Hematopoietic multipotent progenitor cell treated with erythropoietin and hydrocortisone succinate and interleukin-3 and kit ligand, for 8 days (in vitro differentiated cells): Measurements from ENCODE around the gene DGKB.

Experiments
- DNase-seq: peaks from one replicate; pipeline ENCODE4 v3.0.0-alpha.2; 2015

Gene DGKB

DNA sequence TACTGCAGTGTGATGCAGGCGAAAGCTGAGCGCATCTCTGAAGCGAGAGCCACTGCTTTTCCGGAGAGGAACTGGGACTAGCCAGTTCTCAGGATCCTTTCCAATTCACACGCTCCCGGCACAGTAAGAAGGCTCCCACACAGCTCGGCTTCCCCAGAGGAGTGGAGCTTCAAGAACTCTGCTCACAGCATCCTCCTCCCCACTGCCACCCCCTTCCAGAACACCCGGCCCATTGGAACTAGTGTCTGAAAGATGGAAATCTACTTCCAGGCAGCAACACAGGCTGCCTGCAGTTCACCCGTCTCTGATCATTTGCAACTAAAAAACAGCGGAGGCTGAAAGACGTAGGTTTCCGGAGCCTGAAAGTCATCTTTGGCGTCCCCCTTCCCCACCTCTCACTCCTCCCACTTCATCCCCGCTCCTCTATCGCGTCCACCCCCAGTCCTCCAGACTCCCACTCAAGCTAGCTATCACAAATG is at the start of gene DGKB:
TSS of gene DGKB (minus strand) at position 163 of the 479 bp plus-strand sequence.
- no peak for DNase-seq

DNA sequence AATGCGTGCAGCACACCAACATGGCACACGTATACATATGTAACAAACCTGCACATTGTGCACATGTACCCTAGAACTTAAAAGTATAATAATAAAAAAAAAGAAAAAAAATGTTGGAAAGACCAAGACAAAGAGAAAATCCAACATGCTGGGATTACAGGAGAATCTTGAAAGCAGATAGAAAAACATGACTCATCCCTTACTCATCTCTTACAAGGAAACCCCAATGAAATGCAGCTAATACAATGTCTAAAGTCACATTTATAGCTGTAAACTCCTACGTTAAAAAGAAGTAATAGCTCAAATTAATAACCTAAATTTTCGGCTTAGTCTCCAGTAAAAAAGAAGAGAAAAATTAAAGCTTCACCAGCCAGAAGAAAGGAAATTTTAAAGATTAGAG is 47.5 kb upstream of the DGKB start:
- no peak for DNase-seq

GRCh38 chr7:14938181-14938580 is 35.6 kb upstream of the DGKB start:
- DNase-seq: no peak

- no peak for DNase-seq
Observed at GRCh38 chr7:14937581-14937980, 35.0 kb upstream of the DGKB start.

GRCh38 chr7:14936554-14936953 is 34.0 kb upstream of the DGKB start:
- DNase-seq: no peak

- no peak for DNase-seq
Observed at GRCh38 chr7:14934839-14935238, 32.3 kb upstream of the DGKB start.

GRCh38 chr7:14931511-14932215 is 29.1 kb upstream of the DGKB start:
- DNase-seq: no peak

DNA sequence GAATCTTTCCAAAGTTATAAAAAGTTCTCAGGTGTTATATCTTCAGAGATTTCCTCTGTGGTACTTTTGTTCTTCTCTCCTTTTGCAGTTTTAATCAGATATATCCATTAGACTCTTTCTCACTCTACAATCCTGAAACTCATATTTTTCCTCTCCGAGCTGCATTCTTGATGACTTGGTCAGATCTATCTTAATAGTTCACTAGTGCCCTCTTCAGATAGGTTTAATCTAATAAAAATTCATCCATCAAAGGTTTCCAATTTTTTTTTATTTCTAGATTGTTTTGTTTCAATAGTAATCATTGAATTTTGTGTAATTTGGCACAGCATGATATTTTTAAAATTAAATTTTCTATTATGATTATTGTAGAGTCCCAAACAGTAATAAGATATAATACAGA is 21.8 kb upstream of the DGKB start:
- no peak for DNase-seq

DNA sequence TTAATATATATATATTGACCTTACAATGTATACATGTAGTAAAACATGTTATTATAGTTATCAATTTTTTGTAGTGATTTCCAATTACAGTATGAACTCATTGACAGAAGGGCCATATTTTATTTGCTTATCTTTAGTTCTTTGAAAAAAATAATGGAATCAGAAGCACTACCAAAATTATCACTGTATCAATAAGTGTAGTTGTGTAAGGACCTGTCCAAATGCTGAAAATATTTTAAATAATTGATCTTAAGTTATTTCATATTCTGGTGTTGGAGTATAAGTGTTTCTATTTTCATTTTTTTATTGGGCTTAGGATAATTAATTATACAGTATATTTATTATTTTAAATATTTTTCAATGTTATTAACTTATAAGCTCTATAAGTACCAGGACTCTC is 8.5 kb upstream of the DGKB start:
- no peak for DNase-seq

GRCh38 chr7:14908697-14909096 is 6.1 kb upstream of the DGKB start:
- DNase-seq: no peak

DNA sequence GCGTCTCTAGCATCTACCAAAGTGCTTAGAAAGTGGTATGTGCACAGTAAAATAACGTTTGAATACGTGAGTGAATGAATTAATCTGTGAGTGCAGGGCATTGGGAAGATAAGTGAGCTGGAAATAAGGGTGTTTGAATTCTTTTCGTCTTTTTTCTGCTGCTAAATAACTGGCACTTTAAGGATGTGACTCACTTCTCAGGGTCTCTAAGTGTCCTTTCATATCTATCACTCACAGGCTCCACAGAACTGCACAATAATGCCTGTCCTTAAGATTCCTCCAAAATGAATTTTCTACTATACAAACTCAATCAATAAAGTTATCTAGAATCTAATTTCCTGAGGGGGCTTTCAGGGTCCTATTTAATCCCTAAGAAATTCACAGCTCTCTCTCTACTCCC is 3.2 kb upstream of the DGKB start:
- DNase-seq: no peak

DNA sequence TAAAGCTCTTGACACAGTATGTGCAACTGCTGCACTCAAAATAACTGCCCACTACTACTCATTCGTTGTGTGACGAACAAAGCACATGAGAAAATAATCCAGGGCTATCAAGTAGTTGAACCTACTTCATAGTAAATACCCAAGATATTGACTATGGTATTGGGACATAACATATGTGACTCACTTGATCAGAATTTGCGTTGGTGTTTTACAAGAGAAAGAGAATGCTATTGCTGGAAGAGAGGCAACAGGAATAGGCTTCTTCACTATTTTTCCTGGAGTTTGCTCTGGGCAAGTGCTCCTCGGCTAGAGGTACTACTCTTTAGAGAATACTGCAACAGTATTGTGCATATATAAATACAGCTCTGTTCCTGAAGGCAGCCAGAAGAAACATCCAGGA is 2.5 kb downstream of the DGKB start:
- no peak for DNase-seq

- no peak for DNase-seq
Observed at GRCh38 chr7:14899030-14899429, 3.5 kb downstream of the DGKB start.

- DNase-seq: no peak
Observed at GRCh38 chr7:14896461-14896860, 6.1 kb downstream of the DGKB start.

DNA sequence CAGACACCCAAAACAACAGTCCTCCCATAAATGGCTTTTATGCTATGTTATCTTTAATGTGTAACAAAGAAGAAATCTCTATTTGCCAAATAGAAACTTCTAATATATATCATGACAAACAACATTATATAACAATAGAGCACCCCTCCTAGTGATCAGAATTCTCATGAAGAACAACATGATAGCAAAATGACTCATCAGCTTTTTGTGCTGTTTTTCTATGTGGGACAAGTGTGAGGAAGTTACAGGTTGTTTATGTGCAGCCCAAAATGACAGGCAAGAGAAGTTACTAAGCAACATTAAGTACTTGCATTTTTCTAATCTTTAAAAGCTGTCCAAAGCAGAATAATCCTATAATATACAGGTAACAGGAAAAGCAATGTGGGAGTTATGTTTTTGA is 7.7 kb downstream of the DGKB start:
- DNase-seq: no peak

GRCh38 chr7:14892961-14893360 is 9.6 kb downstream of the DGKB start:
- DNase-seq: no peak

- no peak for DNase-seq
Observed at GRCh38 chr7:14891289-14891688, 11.3 kb downstream of the DGKB start.

- DNase-seq: no peak
Observed at GRCh38 chr7:14888962-14889361, 13.6 kb downstream of the DGKB start.

- no peak for DNase-seq
Observed at GRCh38 chr7:14886533-14886932, 16.0 kb downstream of the DGKB start.

GRCh38 chr7:14875941-14876587 is 26.5 kb downstream of the DGKB start:
- DNase-seq: no peak

GRCh38 chr7:14871880-14872279 is 30.7 kb downstream of the DGKB start:
- no peak for DNase-seq

DNA sequence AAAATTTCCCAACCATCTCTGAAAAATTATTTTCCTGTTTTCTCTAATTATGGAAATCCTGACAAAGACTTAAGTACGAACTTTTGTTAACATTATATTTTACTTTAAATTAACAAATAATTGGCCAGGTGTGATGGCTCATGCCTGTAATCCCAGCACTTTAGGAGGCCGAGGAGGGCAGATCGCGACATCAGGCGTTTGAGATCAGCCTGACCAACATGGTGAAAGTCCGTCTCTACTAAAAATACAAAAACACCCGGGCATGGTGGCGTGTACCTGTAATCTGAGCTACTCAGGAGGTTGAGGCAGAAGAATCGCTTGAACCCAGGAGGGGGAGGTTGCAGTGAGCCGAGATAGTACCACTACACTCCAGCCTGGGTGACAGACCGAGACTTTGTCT is 32.2 kb downstream of the DGKB start:
- DNase-seq: no peak

DNA sequence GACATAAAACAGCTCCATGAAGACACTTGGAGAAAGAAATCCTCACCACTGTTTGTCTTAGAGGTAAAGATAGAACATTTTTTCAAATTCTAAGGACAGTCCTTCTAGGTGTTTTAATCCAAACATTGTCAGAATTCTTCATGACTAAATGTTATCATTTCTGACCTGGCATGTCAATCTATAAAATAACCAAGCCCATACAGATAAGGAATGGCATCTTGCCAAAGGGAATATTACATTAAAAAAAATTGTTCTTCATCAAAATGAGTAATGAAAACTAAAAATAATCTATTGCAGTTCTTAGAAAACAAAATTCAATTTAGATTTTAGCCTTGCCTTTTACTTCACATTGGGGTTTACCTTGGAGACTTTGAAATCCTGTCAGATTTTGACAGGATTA is 33.6 kb downstream of the DGKB start:
- DNase-seq: no peak

DNA sequence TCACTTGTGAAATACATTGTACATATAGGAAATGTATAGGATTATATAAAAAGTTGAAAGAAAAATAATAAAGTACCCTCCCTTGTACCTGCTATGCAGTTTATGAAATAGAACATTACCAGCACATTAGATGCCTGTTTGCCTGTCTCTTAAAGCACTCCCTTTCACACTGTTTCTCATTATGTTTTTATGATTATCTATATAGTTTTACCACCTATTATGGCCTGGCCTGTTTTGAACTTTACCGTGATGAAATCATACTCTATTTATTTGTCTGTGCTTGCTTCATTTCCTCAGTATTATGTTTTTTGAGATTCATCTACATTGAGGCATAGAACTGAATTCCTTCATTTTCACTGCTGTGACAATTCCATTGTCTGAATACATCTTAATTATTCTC is 41.1 kb downstream of the DGKB start:
- no peak for DNase-seq

DNA sequence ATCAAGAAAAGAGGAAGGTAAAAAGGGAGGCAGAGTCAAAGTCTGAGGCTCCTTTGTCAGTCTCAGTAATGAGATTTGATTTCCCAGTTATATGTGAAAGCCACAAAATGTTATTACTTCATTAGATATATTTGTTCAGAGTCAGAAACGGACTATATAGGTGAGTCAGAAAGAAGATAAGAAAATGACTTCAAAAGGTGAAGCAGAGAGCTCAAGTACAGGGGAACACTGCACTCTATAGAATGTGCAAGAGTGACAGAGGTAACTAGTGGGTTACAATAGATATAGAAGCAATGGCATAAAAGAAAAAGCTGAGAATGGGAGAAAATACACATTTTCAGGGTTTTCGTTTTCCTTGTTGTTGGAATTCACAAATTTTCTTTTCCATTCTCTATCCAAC is 43.3 kb downstream of the DGKB start:
- no peak for DNase-seq
